Lower leg skin (tissue), 3 donors: ENCODE data around the gene CCDC197.

Experiments
- POLR2A ChIP-seq, 2 donors: fragments of 450-650 bp; IDR thresholded peaks; one replicate each; pipeline ENCODE4 v1.6.1; 2016 to 2017; ENCODE audit warnings: antibody characterized with exemption in 2 of 2, mild to moderate bottlenecking in 1 of 2, moderate library complexity in 1 of 2
- TF ChIP-seq, protein P1 (sequence below), 3 donors: fragments of 450-650 bp; IDR thresholded peaks; one replicate each; pipeline ENCODE4 v1.5.1; 2016; ENCODE audit warnings: antibody characterized with exemption in 3 of 3, mild to moderate bottlenecking in 3 of 3, moderate library complexity in 2 of 3

DNA sequence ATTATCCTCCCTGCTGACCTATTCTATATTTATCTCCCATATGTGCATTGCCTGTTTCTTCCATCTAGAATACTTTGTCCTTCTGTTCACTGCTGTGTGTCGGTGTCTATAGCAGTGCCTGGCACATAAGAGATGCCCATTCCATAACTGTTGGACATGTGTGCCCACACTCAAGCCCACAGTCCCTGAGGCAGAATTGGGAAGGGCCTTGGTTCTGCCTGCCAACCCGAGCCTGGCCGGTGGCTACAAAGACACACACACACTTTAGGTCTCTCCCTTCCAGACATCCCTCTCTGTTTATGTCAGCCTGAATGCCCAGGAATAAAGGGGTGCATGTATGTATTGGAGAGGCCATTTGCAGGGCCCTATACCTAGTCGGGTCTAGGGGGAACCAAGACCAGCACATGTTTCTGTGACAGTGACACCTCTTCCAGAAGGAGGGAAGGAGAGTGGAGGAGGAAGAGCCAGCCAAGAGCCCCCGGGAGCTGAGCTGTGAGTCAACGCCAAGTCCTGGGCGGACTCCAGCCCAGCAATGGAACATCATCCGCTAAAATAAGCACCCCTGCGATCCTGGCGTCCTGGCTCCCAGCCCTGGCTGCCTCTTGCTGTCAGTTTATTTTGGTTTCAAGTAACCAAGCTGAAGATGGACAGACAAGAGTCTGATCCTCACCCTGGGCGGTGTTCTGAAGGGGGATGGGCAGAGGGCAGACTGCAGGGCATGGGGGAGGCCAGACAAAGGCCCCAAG, 16.5 kb upstream of the CCDC197 start:
- TF ChIP-seq, protein P1, sequence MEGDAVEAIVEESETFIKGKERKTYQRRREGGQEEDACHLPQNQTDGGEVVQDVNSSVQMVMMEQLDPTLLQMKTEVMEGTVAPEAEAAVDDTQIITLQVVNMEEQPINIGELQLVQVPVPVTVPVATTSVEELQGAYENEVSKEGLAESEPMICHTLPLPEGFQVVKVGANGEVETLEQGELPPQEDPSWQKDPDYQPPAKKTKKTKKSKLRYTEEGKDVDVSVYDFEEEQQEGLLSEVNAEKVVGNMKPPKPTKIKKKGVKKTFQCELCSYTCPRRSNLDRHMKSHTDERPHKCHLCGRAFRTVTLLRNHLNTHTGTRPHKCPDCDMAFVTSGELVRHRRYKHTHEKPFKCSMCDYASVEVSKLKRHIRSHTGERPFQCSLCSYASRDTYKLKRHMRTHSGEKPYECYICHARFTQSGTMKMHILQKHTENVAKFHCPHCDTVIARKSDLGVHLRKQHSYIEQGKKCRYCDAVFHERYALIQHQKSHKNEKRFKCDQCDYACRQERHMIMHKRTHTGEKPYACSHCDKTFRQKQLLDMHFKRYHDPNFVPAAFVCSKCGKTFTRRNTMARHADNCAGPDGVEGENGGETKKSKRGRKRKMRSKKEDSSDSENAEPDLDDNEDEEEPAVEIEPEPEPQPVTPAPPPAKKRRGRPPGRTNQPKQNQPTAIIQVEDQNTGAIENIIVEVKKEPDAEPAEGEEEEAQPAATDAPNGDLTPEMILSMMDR (IDR thresholded peaks at IDR 0.05), result no peak
- TF ChIP-seq POLR2A (IDR thresholded peaks at IDR 0.05), result no peak
